Vagina (tissue), 2 donors: ENCODE results near the gene ITPR1.

Source experiments
- CTCF ChIP-seq, 3 experiments: fragments of 450-650 bp in 2 of 3; fragments of 200-600 bp in 1 of 3; sonication (generic) in 1 of 3; IDR thresholded peaks; one replicate each; pipeline ENCODE4 v1.5.1; 2017 to 2019; ENCODE audit warnings: antibody characterized with exemption in 3 of 3, mild to moderate bottlenecking in 2 of 3, moderate library complexity in 2 of 3
- POLR2A ChIP-seq, 2 donors: fragments of 450-650 bp; IDR thresholded peaks; one replicate each; pipeline ENCODE4 v1.6.1; 2017; ENCODE audit warnings: antibody characterized with exemption in 2 of 2, mild to moderate bottlenecking in 2 of 2, moderate library complexity in 2 of 2
- POLR2AphosphoS5 ChIP-seq, 2 donors: sonication (generic); formaldehyde crosslinking; IDR thresholded peaks; one replicate each; pipeline ENCODE4 v1.9.0; 2017; ENCODE audit warnings: antibody characterized with exemption in 2 of 2, mild to moderate bottlenecking in 2 of 2, low read depth in 1 of 2; ENCODE audit not compliant: insufficient read depth in 1 of 2

- TF ChIP-seq CTCF (IDR thresholded peaks at IDR 0.05) = no peak
- peak in 1 of 2 donors; percentile 61 for TF ChIP-seq POLR2AphosphoS5 (IDR thresholded peaks at IDR 0.05; ENCODE audit: insufficient read depth in 1 of 2, low read depth in 1 of 2)
- no peak for TF ChIP-seq POLR2A (IDR thresholded peaks at IDR 0.05)
Observed at GRCh38 chr3:4751029-4751501, 257.9 kb downstream of the ITPR1 start.
